GM19099 (cell line): ENCODE data around the gene SNTG2.

Experiments
- POLR2A ChIP-seq: IDR thresholded peaks from 3 replicates; pipeline ENCODE4 v1.6.1; 2011; ENCODE audit warnings: low read depth; ENCODE audit not compliant: insufficient read length; ENCODE audit errors: extremely low read depth

The SNTG2 gene

GRCh38 chr2:1278125-1278524 lies 327.5 kb downstream of the SNTG2 start:
- TF ChIP-seq POLR2A, result no peak

GRCh38 chr2:1278861-1279260 lies 328.2 kb downstream of the SNTG2 start:
- no peak for TF ChIP-seq POLR2A

- TF ChIP-seq POLR2A, result no peak
Observed at GRCh38 chr2:1282552-1282951, 331.9 kb downstream of the SNTG2 start.

GRCh38 chr2:1283020-1283801 lies 332.6 kb downstream of the SNTG2 start:
- no peak for TF ChIP-seq POLR2A

- TF ChIP-seq POLR2A, result no peak
Observed at GRCh38 chr2:1283871-1284270, 333.2 kb downstream of the SNTG2 start.

GRCh38 chr2:1286929-1287328 lies 336.3 kb downstream of the SNTG2 start:
- TF ChIP-seq POLR2A, result no peak

- no peak for TF ChIP-seq POLR2A
Observed at GRCh38 chr2:1287427-1287826, 336.8 kb downstream of the SNTG2 start.

- no peak for TF ChIP-seq POLR2A
Observed at GRCh38 chr2:1294900-1295299, 344.3 kb downstream of the SNTG2 start.

- no peak for TF ChIP-seq POLR2A
Observed at GRCh38 chr2:1295740-1296139, 345.1 kb downstream of the SNTG2 start.

- TF ChIP-seq POLR2A, result no peak
Observed at GRCh38 chr2:1297372-1298159, 346.9 kb downstream of the SNTG2 start.

GRCh38 chr2:1299043-1299442 lies 348.4 kb downstream of the SNTG2 start:
- TF ChIP-seq POLR2A, result no peak

- TF ChIP-seq POLR2A, result no peak
Observed at GRCh38 chr2:1300284-1300683, 349.6 kb downstream of the SNTG2 start.

- no peak for TF ChIP-seq POLR2A
Observed at GRCh38 chr2:1301056-1301455, 350.4 kb downstream of the SNTG2 start.

GRCh38 chr2:1305342-1306013 lies 354.8 kb downstream of the SNTG2 start:
- no peak for TF ChIP-seq POLR2A

- no peak for TF ChIP-seq POLR2A
Observed at GRCh38 chr2:1306014-1306686, 355.5 kb downstream of the SNTG2 start.
